Upper lobe of left lung (tissue), 6 donors: ENCODE measurements around the gene UQCC2. TPM values are rescaled to one million over a fixed set of nuclear protein-coding genes. Genes with fewer than 3 reads are reported as not detected.

ENCODE experiments used
- ATAC-seq, 2 donors: fragments of 200-7000 bp; cut with Tn5 transposase; one replicate each; pipeline ENCODE4 v1.9.1; 2022; ENCODE audit warnings: mild to moderate bottlenecking in 2 of 2, moderate library complexity in 2 of 2; ENCODE audit not compliant: low FRiP score in 2 of 2
- DNase-seq, 2 donors: peaks; one replicate each; pipeline ENCODE4 v3.0.0-alpha.2; 2019 to 2020
- H3K27ac ChIP-seq, 4 donors: fragments of 200-600 bp; sonication (generic); one replicate each; pipeline ENCODE4 v1.5.1; 2016 to 2019
- H3K27me3 ChIP-seq, 4 donors: fragments of 200-600 bp; sonication (generic); one replicate each; pipeline ENCODE4 v1.5.1; 2017 to 2019
- H3K36me3 ChIP-seq, 4 donors: fragments of 200-600 bp; sonication (generic); one replicate each; pipeline ENCODE4 v1.5.1; 2016 to 2019
- H3K4me1 ChIP-seq, 4 donors: fragments of 200-600 bp; sonication (generic); one replicate each; pipeline ENCODE4 v1.5.1; 2018 to 2019
- H3K4me3 ChIP-seq, 4 donors: fragments of 200-600 bp; sonication (generic); one replicate each; pipeline ENCODE4 v1.5.1; 2017 to 2019; ENCODE audit warnings: mild to moderate bottlenecking in 2 of 4, moderate library complexity in 1 of 4
- H3K9me3 ChIP-seq, 4 donors: fragments of 200-600 bp; sonication (generic); one replicate each; pipeline ENCODE4 v1.5.1; 2018 to 2019
- EP300 ChIP-seq, 4 donors: sonication (generic); formaldehyde crosslinking; IDR thresholded peaks; one replicate each; pipeline ENCODE4 v1.5.1; 2017; ENCODE audit warnings: antibody characterized with exemption in 4 of 4, control low read depth in 2 of 4
- POLR2A ChIP-seq, 4 donors: fragments of 450-650 bp; IDR thresholded peaks; one replicate each; pipeline ENCODE4 v1.5.1; 2016 to 2017; ENCODE audit warnings: antibody characterized with exemption in 4 of 4, mild to moderate bottlenecking in 2 of 4
- POLR2AphosphoS5 ChIP-seq, 2 donors: sonication (generic); formaldehyde crosslinking; IDR thresholded peaks; one replicate each; pipeline ENCODE4 v1.5.1; 2017; ENCODE audit warnings: antibody characterized with exemption in 2 of 2
- WGBS, 2 donors: methylation state at CpG; one replicate each; pipeline ENCODE4 v1.1.5; 2017 to 2018; 5-methylcytosine and 5-hydroxymethylcytosine counted together
- small RNA-seq, 4 donors: library from RNA; depleted of rRNA; stranded (forward); fragments of <200 nt; gene quantifications; one replicate each; pipeline ENCODE3, GENCODE V24; 2016
- total RNA-seq, 6 donors: library from RNA; depleted of rRNA in 4 of 6; stranded (reverse); fragments of >200 nt in 4 of 6; gene quantifications; one replicate each; pipeline versions ENCODE4 v1.1.0 to v1.2.1, GENCODE V29; 2016 to 2021
- TF ChIP-seq, protein P1 (sequence below), 6 experiments: fragments of 450-650 bp in 4 of 6; fragments of 200-600 bp in 2 of 6; sonication (generic) in 2 of 6; IDR thresholded peaks; one replicate each; pipeline ENCODE4 v1.5.1; 2016 to 2019; ENCODE audit warnings: antibody characterized with exemption in 6 of 6
- donor health status: DM: no; HTN: no; CAD: no; lungs with moderate emphysema.
- donor health status: DM: no; HTN: yes; CAD: no; lungs with severe emphysema.

UQCC2 gene
- total RNA-seq, 6 donors from 2014 or later, result 8.9 to 53.0 (median 18.2) TPM

DNA sequence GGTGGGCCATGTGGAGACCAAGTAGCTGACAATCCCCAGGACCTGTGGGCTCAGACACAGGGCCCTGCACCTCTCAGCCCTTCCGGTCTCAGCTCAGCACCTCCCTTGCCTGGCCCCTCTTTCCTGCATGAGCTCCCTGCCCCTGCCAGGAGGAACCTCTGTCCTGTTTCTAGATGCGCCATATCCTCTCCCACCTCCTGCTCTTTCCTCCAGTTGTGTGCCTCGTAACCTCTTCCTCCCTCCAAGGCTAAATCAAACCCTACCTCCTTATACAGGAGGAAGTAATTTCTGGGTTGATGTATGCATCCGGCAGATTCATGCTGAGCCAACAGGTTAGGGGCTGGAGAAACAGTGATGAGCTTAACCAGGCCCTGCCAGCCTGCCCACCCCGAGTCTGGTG lies 59.5 kb downstream of the UQCC2 start:
- H3K27ac ChIP-seq, result no peak overlapping the region
- no peaks in the 10 kb centered on the region for H3K27me3 ChIP-seq
- H3K9me3 ChIP-seq, result no peaks in the 10 kb centered on the region
- H3K4me3 ChIP-seq, result no peak overlapping the region
- no peak for TF ChIP-seq POLR2A (IDR thresholded peaks at IDR 0.05)
- no peak for TF ChIP-seq POLR2AphosphoS5 (IDR thresholded peaks at IDR 0.05)
- no peak for TF ChIP-seq EP300 (IDR thresholded peaks at IDR 0.05)
- TF ChIP-seq, protein P1, sequence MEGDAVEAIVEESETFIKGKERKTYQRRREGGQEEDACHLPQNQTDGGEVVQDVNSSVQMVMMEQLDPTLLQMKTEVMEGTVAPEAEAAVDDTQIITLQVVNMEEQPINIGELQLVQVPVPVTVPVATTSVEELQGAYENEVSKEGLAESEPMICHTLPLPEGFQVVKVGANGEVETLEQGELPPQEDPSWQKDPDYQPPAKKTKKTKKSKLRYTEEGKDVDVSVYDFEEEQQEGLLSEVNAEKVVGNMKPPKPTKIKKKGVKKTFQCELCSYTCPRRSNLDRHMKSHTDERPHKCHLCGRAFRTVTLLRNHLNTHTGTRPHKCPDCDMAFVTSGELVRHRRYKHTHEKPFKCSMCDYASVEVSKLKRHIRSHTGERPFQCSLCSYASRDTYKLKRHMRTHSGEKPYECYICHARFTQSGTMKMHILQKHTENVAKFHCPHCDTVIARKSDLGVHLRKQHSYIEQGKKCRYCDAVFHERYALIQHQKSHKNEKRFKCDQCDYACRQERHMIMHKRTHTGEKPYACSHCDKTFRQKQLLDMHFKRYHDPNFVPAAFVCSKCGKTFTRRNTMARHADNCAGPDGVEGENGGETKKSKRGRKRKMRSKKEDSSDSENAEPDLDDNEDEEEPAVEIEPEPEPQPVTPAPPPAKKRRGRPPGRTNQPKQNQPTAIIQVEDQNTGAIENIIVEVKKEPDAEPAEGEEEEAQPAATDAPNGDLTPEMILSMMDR (IDR thresholded peaks at IDR 0.05), result no peak
- H3K36me3 ChIP-seq, result peaks cover 0 to 57% (median 24%) of the 10 kb centered on the region in 4 donors
- 60 to 80% methylated on average over 5 of the region's 5 CpGs for WGBS, 2 donors
- no peaks in the 10 kb centered on the region for H3K4me1 ChIP-seq
- ATAC-seq (no peak), DNase-seq (no peak)

DNA sequence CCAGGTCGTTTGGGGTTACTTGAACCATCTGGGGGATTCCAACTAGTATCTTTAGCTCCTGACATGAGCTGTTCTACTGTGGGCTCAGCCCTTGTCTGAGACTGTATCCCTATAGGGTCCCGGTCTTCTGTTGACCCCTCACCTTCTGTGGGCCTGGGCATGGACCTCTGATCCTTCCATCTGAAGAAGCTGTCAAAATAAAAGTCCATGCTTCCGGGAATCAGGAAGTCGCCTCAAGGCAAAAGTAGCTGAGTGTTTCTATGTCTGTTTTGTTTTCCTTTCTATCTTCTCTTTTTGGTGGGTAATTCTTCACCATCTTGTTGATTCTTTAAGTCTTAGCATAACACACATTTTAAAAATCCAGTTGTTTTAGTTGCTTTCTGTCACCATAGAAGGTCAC lies 60.1 kb downstream of the UQCC2 start:
- no peaks in the 10 kb centered on the region for H3K9me3 ChIP-seq
- no peak overlapping the region for H3K27ac ChIP-seq
- DNase-seq (no peak), ATAC-seq (no peak)
- no peak for TF ChIP-seq POLR2A (IDR thresholded peaks at IDR 0.05)
- TF ChIP-seq EP300 (IDR thresholded peaks at IDR 0.05), result no peak
- TF ChIP-seq POLR2AphosphoS5 (IDR thresholded peaks at IDR 0.05), result no peak
- TF ChIP-seq, protein P1 (IDR thresholded peaks at IDR 0.05), result no peak
- no peak overlapping the region for H3K4me3 ChIP-seq
- WGBS, 2 donors, result 56 to 68% methylated on average over 4 of the region's 4 CpGs
- H3K4me1 ChIP-seq, result no peaks in the 10 kb centered on the region
- H3K27me3 ChIP-seq, result no peaks in the 10 kb centered on the region
- peaks cover 0 to 55% (median 18%) of the 10 kb centered on the region in 4 donors for H3K36me3 ChIP-seq

Small RNA genes within 50 kb of the gene (small RNA-seq; reads per million reads assigned to genes)
- gene MIR3934, result 0 reads per million in 4 donors

Other genes starting within 250 kb of the UQCC2 start
- gene BAK1, start 131.4 kb downstream of the UQCC2 start, total RNA-seq, result 10 to 100 TPM in 5 of 6 donors, 1 to 10 TPM in 1; 9.2 to 23.5 (median 13.7) TPM
- gene ITPR3, start 90.4 kb downstream of the UQCC2 start, total RNA-seq, result 100 to 1,000 TPM in 5 of 6 donors, 10 to 100 TPM in 1; 95.6 to 179 (median 137) TPM
- gene IP6K3, start 35.2 kb upstream of the UQCC2 start, total RNA-seq, result 10 to 100 TPM in 1 of 6 donors, 1 to 10 TPM in 5; 1.9 to 11.5 (median 4.9) TPM
- 100 to 1,000 TPM in 2 of 6 donors, 10 to 100 TPM in 4; 51.1 to 118 (median 66.2) TPM for gene LEMD2, start 77.4 kb upstream of the UQCC2 start, total RNA-seq
- not detected for gene MLN, start 92.3 kb upstream of the UQCC2 start, total RNA-seq